Sigmoid colon (tissue), 4 donors: ENCODE results near the gene ARHGEF18.
A peak's percentile ranks its signal among the peaks of the same experiment; 100 is the strongest.
"Not testable (repeated sequence)": the region's sequence is repeated elsewhere in the genome, so short reads cannot be mapped to it uniquely, and the experiment has no call there.

Experiments used
- CTCF ChIP-seq, 4 experiments: fragments of 450-650 bp in 3 of 4; fragments of 200-600 bp in 1 of 4; IDR thresholded peaks; one replicate each; pipeline ENCODE4 v1.5.1; 2016 to 2019; ENCODE audit warnings: antibody characterized with exemption in 4 of 4, mild to moderate bottlenecking in 3 of 4, moderate library complexity in 2 of 4
- EP300 ChIP-seq, 4 donors: sonication (generic); formaldehyde crosslinking; IDR thresholded peaks; one replicate each; pipeline ENCODE4 v1.6.1; 2017; ENCODE audit warnings: antibody characterized with exemption in 4 of 4
- POLR2AphosphoS5 ChIP-seq, 4 donors: sonication (generic); formaldehyde crosslinking; IDR thresholded peaks; one replicate each; pipeline ENCODE4 v1.6.1; 2017; ENCODE audit warnings: antibody characterized with exemption in 4 of 4

- TF ChIP-seq POLR2AphosphoS5 (IDR thresholded peaks at IDR 0.05) (peak in 2 of 4 donors; percentile 16 to 72), EP300 (IDR thresholded peaks at IDR 0.05) (peak in 3 of 4 donors; percentile 3 to 49 (median 42))
- TF ChIP-seq CTCF (IDR thresholded peaks at IDR 0.05), result not testable (repeated sequence)
These were observed 20.1 kb downstream of the ARHGEF18 start for GRCh38 chr19:7368866-7369265.
